Fibroblast of upper back skin (primary cell): ENCODE results near the gene C5orf63.
"Not testable (repeated sequence)": the region's sequence is repeated elsewhere in the genome, so short reads cannot be mapped to it uniquely, and the experiment has no call there.

Experiments
- DNase-seq: peaks from one replicate; pipeline ENCODE4 v3.0.0-alpha.2; 2013

C5orf63 gene

DNA sequence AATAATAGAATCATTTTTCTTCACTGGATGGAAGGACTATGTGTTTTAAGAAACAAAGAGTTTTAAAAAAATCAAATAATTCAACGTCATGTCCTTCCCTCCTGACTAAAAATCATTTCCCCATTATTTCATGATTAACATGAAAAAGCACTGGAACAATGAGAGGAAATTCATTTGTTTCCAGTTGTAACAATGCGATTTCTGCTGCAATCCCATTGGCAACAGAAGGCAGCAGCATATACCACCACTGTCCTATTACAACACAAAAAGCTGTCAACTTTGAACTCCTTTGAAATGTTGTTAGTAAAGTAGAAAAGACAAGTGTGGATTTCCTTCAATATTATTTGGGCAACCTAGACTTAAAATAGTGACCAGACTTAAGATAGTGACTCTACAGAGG, 3.1 kb downstream of the C5orf63 start:
- DNase-seq = no peak

DNA sequence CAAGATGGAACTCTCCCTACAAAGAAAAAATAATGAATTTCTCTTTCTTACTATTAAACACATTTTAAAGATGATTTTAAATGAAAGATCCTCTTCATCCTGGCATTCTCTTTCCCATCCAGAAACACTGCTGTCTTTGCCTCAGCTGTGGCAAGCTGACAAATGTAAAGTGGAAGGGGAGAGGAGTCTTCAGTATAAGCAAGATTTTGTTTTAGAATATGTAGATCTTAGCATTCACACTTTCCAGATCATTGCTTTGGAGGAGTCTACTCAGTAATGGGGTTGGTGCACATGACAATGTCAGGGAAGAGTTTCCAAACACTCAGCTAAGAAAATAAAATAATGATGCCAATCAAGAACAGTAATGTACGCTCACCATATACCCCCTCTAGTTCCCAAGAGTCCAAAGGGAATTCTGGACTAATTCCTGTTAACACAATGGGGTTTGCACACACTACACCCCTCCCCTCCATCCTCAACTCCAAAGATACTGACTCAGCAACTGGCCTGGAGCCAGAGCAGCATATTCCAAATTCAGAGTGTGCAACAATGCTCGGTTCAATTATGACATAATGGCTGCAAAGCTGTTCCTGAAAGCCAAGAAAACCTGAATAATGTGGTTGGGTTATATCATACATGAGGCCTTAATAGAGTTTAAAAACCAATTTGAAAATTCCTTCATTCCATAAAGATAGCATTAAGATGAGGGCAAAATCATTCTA, 4.6 kb downstream of the C5orf63 start:
- DNase-seq = peak; percentile 90

DNA sequence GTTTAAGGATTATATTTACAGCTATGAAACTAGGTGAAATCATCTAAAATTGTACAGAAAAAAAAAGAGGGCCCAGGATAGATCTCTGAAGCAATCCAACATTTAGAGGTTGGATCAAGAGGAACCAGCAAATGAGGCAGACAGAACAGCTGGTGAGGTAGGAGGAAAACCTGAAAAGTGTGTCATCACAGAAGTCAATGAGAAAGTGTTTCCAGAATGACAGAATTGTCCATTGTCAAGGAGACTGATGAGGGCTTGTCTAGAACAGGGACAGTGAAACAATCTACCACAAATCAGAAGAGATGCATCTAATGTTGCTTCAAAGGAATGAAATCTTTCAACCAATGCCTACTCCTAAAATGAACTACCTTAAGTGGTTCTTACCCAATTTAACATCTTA, 6.6 kb downstream of the C5orf63 start:
- no peak for DNase-seq

- no peak for DNase-seq
Observed at GRCh38 chr5:127064253-127064840, 9.0 kb downstream of the C5orf63 start.

DNA sequence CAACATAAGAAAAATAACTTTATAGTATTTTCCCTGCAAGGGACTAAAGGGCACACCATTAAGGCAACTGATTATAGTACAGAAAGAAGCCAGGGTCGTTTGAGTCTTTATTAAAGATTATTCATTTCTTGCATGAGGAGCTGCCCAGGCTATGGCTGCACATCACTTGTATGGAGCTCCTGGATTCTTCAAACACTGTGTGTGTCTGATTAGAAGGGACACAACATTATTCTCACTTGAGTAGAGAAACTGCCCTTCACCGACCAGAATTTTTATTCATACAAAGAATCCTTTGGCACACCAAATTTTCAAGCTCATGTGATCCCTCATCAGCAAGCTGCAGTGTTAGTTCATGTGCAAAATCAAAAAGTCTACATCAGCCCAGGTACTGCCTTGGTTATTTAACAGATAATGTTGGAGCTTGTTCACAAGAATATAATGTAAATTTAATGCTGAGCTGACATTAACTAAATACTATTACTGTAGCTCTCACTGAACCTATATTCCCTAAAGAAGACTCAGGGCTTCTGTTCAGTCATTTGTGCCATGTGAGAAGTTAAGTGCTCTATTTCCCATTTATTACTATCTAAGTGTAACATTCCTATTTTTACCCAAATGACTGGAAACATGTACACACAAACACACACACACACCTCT, 9.9 kb downstream of the C5orf63 start:
- no peak for DNase-seq

DNA sequence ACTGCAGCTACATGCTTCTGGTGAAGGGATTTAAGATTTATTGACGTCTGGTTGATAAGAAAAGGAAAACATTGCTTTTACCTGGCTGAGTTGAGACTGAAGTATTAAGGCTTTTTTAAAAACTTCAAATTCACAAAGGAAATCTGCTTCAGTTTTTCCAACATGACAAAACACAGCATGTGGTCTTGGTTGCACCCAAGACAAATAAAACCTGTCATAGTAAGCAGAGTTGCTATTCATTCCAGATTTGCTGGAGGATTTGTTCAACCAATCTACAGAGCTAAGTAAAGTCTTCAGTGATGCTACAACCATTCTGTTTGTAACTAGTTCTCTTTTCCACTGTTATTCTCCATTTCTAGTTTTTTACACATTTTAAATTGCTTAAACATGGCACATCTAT, 11.3 kb downstream of the C5orf63 start:
- no peak for DNase-seq

DNA sequence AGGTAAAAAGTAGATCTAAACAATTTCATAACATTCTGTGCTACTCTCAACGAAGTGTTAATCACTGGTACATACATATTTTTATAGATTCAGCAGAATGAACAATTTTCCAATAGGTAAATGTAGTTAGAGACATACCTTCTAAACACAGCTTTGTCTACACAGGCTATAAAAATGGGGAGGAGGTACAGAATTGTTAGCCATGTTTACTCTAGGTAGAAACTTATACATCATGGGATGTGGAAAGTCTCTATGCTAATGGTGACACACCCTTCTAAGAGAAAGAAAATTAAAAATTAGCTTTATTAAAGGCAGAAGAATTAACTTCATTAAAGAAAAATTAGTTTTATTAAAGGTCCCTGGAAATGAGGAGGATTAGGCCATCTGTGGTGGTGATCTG, 11.8 kb downstream of the C5orf63 start:
- no peak for DNase-seq

GRCh38 chr5:127060470-127060985, 12.8 kb downstream of the C5orf63 start:
- DNase-seq = no peak

DNA sequence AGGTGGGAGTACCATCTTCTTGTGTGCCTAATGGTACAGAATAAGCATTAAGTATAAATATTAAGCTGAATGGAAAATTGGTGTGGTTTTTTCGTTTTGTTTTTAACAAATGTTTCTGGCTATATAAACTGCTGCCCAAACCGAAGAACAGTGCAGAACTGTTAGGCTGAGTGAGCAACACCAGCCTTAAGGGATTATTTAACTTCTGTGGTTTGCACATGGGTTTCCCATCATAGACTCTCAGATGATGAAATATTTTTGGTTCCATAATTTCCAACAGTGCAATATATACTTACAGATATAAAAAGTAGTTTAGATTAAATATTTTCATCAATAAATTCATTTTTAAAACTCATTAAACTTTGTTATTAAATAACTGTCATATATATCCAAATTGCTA, 16.4 kb downstream of the C5orf63 start:
- DNase-seq = no peak

- no peak for DNase-seq
Observed at GRCh38 chr5:127055880-127056653, 17.2 kb downstream of the C5orf63 start.

GRCh38 chr5:127053551-127053950, 19.8 kb downstream of the C5orf63 start:
- not testable (repeated sequence) for DNase-seq

- no peak for DNase-seq
Observed at GRCh38 chr5:127053049-127053448, 20.3 kb downstream of the C5orf63 start.

DNA sequence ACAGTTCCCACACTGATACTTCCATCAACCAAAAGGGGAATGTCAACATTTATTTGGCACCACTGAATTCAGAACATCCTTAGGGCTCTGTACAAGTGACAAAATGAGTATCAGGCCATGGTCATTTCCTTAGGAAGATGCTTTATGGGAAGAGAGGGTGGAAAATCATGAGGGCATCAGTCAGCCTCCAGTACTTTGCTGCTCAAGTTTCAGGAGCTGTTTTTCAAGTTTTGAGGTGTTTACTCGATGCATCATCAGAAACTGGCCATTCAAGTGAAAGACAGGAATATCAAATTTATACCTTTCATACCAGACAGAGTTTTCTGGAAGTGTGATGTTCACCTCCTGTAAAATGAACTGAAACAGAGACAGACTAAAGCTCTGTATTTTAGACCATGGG, 21.7 kb downstream of the C5orf63 start:
- DNase-seq = no peak

DNA sequence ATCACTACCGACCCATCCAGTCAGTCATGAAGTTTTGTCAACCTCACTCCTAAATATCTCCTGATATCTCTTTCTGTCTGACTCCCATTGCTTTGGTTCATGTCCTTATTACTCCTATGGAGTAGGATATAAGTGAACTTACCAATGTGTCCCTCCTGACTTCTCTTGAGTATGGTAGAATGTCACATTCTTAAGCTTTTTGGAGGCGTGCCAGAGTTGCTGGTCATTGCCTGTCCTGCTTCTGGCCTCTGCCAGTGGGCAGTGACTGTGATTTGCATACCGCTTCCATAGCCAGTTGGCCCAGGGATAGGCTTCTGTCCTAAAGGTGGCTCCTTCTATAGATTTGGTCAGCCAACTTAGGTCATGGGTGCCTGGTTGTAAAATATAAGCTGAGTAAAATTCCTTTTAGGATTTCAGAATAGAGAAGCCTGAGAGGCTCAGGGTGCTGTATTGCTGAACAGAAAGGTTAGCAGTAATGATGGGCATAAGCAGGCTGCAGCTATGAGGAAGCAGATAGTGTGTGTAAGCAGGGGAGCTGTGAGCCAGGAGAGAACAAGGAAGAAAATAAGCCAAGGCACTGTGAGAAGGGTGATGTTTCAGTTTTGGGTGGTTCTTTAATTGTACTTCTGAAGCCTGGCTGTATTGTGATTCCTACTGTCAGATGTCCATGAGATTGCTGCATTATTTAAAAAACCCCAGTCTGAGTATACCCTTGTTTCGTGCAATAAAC, 26.8 kb downstream of the C5orf63 start:
- DNase-seq = no peak

DNA sequence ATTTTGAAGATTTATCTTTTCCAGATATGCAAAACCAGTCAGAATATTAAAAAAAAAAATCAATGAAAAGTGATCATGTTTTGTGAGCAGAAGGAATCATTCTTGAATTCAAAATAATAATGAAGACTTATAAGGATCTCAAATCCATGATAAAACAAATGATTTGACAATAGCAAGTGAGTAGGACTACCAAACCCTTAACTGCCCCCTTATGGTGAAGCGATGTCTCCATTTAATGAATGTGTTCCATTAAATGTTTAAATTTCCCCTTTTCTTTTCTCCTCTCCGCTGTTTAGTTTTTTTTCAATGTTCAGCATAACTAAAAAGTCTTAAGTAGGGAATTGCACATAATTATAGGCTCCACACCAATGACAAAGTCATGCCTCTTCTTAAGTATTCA, 30.7 kb downstream of the C5orf63 start:
- peak; percentile 26 for DNase-seq

- DNase-seq = no peak
Observed at GRCh38 chr5:127041571-127041970, 31.7 kb downstream of the C5orf63 start.

GRCh38 chr5:127040796-127041520, 32.3 kb downstream of the C5orf63 start:
- no peak for DNase-seq

DNA sequence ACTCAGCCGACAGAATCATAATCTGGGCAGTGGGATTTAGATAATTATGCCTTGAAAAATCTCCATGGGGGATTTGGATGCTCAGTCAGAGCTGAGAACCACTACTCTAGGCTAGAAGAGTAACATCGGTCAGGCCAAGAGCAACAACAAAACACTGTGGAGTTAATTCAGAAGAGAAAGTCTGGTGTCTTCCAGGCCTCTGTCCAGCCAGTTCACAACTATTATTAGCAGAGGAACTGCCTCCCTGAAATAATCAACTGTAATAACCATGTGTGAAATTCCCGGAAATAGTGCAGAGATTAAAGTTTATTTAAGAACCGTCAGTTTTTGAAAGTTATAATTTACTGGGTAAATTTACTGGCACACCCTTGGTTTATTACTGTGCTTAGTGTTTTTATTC, 34.8 kb downstream of the C5orf63 start:
- no peak for DNase-seq

- no peak for DNase-seq
Observed at GRCh38 chr5:127031863-127032232, 41.5 kb downstream of the C5orf63 start.

- DNase-seq = no peak
Observed at GRCh38 chr5:127031147-127031862, 42.0 kb downstream of the C5orf63 start.
